ENCODE measurements around the gene LAIR2. TPM values are rescaled to one million over a fixed set of nuclear protein-coding genes. Genes with fewer than 3 reads are reported as not detected.
A peak's percentile ranks its signal among the peaks of the same experiment; 100 is the strongest.

The LAIR2 gene
- total and polyA plus RNA-seq, 10 of the 15 experiments (the other 5 are each of a cell fraction or from before 2014, with no cell fraction given): not detected

DNA sequence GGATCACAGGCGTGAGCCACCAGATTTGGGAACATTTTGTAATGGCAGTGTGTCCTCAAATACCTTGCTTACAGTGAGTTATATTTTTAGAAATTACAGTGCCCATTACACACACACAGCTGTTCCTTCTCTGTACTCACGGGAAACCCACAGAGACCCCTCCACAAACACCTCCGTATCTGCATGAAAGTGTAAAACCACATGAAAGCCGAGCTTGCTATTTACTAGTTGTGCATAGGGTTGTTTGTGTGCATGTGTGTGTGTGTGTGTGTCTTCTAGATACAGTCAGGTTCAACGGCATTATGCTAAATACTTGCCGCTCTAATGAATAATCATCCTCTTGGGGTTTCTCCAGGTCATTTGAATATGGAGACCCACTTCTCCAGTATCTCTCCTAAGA is 48.7 kb downstream of the LAIR2 start (continued):
- no peak for TF ChIP-seq MXI1 (IDR thresholded peaks at IDR 0.05; ENCODE audit: low read depth, low read length)
- TF ChIP-seq ZNF24 (IDR thresholded peaks at IDR 0.05): no peak
- TF ChIP-seq NR2C1 (IDR thresholded peaks at IDR 0.05): no peak
- TF ChIP-seq, protein P1, sequence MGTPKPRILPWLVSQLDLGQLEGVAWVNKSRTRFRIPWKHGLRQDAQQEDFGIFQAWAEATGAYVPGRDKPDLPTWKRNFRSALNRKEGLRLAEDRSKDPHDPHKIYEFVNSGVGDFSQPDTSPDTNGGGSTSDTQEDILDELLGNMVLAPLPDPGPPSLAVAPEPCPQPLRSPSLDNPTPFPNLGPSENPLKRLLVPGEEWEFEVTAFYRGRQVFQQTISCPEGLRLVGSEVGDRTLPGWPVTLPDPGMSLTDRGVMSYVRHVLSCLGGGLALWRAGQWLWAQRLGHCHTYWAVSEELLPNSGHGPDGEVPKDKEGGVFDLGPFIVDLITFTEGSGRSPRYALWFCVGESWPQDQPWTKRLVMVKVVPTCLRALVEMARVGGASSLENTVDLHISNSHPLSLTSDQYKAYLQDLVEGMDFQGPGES (IDR thresholded peaks at IDR 0.05): no peak
- no peak for TF ChIP-seq ZSCAN29 (IDR thresholded peaks at IDR 0.05)
- peak; percentile 25 for TF ChIP-seq MEF2B (IDR thresholded peaks at IDR 0.05; ENCODE audit: partially characterized antibody, poor library complexity, severe bottlenecking)
- TF ChIP-seq MTA3 (IDR thresholded peaks at IDR 0.05; ENCODE audit: borderline replicate concordance, low read length): peak; percentile 75; the same call in 1 of the 2 replicates
- TF ChIP-seq ZNF384 (IDR thresholded peaks at IDR 0.05; ENCODE audit: borderline replicate concordance, low read depth, low read length): no peak
- TF ChIP-seq, protein P2, sequence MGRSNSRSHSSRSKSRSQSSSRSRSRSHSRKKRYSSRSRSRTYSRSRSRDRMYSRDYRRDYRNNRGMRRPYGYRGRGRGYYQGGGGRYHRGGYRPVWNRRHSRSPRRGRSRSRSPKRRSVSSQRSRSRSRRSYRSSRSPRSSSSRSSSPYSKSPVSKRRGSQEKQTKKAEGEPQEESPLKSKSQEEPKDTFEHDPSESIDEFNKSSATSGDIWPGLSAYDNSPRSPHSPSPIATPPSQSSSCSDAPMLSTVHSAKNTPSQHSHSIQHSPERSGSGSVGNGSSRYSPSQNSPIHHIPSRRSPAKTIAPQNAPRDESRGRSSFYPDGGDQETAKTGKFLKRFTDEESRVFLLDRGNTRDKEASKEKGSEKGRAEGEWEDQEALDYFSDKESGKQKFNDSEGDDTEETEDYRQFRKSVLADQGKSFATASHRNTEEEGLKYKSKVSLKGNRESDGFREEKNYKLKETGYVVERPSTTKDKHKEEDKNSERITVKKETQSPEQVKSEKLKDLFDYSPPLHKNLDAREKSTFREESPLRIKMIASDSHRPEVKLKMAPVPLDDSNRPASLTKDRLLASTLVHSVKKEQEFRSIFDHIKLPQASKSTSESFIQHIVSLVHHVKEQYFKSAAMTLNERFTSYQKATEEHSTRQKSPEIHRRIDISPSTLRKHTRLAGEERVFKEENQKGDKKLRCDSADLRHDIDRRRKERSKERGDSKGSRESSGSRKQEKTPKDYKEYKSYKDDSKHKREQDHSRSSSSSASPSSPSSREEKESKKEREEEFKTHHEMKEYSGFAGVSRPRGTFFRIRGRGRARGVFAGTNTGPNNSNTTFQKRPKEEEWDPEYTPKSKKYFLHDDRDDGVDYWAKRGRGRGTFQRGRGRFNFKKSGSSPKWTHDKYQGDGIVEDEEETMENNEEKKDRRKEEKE (IDR thresholded peaks at IDR 0.05): no peak
- peak; percentile 74; the same call in 1 of the 2 replicates for TF ChIP-seq CBFB (IDR thresholded peaks at IDR 0.05; ENCODE audit: low read depth)
- TF ChIP-seq MLLT1 (IDR thresholded peaks at IDR 0.05): 0 out of 2 replicates have a peak, but pooled peaks have one; percentile 42
- TF ChIP-seq SREBF1 (IDR thresholded peaks at IDR 0.05; ENCODE audit: low read length): no peak
- TF ChIP-seq, protein P3, sequence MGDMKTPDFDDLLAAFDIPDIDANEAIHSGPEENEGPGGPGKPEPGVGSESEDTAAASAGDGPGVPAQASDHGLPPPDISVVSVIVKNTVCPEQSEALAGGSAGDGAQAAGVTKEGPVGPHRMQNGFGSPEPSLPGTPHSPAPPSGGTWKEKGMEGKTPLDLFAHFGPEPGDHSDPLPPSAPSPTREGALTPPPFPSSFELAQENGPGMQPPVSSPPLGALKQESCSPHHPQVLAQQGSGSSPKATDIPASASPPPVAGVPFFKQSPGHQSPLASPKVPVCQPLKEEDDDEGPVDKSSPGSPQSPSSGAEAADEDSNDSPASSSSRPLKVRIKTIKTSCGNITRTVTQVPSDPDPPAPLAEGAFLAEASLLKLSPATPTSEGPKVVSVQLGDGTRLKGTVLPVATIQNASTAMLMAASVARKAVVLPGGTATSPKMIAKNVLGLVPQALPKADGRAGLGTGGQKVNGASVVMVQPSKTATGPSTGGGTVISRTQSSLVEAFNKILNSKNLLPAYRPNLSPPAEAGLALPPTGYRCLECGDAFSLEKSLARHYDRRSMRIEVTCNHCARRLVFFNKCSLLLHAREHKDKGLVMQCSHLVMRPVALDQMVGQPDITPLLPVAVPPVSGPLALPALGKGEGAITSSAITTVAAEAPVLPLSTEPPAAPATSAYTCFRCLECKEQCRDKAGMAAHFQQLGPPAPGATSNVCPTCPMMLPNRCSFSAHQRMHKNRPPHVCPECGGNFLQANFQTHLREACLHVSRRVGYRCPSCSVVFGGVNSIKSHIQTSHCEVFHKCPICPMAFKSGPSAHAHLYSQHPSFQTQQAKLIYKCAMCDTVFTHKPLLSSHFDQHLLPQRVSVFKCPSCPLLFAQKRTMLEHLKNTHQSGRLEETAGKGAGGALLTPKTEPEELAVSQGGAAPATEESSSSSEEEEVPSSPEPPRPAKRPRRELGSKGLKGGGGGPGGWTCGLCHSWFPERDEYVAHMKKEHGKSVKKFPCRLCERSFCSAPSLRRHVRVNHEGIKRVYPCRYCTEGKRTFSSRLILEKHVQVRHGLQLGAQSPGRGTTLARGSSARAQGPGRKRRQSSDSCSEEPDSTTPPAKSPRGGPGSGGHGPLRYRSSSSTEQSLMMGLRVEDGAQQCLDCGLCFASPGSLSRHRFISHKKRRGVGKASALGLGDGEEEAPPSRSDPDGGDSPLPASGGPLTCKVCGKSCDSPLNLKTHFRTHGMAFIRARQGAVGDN (IDR thresholded peaks at IDR 0.05): no peak
- peak; percentile 68 to 82; a peak in 3 of 4 replicates for TF ChIP-seq EP300 (IDR thresholded peaks at IDR 0.05; ENCODE audit: borderline replicate concordance in 1 of 2, control insufficient read depth in 1 of 2, low read depth in 2 of 2, low read length in 2 of 2)
- TF ChIP-seq SP1 (IDR thresholded peaks at IDR 0.05; ENCODE audit: low read depth, low read length): no peak
- no peak for TF ChIP-seq TARDBP (IDR thresholded peaks at IDR 0.05; ENCODE audit: borderline replicate concordance)
- TF ChIP-seq PAX5 (IDR thresholded peaks at IDR 0.05; ENCODE audit: borderline replicate concordance, low read depth, low read length): peak; percentile 74; the same call in 1 of the 2 replicates
- TF ChIP-seq FOXM1 (IDR thresholded peaks at IDR 0.05; ENCODE audit: low read depth, low read length): peak; percentile 72
- no peak for TF ChIP-seq USF1 (IDR thresholded peaks at IDR 0.05; ENCODE audit: borderline replicate concordance, extremely low read length, insufficient read depth, low read depth, low read length)
- no peak for TF ChIP-seq RELA (IDR thresholded peaks at IDR 0.05; ENCODE audit: borderline replicate concordance, partially characterized antibody)
